Measurements from ENCODE around the gene BSN.

DNA sequence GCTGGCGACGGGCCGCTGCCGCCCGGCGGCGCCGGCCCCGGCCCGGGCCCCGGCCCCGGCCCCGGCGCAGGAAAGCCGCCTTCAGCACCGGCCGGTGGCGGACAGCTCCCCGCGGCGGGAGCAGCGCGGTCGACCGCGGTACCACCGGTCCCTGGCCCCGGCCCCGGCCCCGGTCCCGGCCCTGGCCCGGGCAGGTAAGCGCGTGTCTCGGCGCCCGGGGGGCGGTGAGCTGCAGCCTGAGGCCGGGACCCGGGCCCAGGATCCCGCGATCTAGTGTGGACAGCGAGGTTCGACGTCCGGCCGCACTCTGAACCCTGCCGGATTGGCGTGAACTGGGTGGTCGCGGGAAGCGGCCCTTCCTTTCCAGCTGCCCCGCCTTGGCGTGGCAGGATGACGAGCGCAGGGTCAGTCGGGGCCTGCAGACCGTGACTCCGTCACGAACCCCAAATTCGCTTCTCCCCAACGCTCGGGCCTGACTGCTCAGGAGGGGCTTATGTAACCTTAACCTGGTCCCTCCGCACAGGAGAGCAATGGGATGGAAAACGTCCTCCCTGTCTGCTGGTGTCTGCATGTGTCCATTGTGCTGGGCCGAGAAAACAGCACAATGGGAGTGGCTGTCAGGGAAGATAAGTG is 472 bp downstream of the BSN start:
- TF ChIP-seq, protein P1, sequence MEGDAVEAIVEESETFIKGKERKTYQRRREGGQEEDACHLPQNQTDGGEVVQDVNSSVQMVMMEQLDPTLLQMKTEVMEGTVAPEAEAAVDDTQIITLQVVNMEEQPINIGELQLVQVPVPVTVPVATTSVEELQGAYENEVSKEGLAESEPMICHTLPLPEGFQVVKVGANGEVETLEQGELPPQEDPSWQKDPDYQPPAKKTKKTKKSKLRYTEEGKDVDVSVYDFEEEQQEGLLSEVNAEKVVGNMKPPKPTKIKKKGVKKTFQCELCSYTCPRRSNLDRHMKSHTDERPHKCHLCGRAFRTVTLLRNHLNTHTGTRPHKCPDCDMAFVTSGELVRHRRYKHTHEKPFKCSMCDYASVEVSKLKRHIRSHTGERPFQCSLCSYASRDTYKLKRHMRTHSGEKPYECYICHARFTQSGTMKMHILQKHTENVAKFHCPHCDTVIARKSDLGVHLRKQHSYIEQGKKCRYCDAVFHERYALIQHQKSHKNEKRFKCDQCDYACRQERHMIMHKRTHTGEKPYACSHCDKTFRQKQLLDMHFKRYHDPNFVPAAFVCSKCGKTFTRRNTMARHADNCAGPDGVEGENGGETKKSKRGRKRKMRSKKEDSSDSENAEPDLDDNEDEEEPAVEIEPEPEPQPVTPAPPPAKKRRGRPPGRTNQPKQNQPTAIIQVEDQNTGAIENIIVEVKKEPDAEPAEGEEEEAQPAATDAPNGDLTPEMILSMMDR (IDR thresholded peaks at IDR 0.05; ENCODE audit: low read depth, low read length), result no peak
- TF ChIP-seq, protein P2, sequence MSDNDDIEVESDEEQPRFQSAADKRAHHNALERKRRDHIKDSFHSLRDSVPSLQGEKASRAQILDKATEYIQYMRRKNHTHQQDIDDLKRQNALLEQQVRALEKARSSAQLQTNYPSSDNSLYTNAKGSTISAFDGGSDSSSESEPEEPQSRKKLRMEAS (IDR thresholded peaks at IDR 0.05; ENCODE audit: low read depth, low read length), result no peak
- no peak for TF ChIP-seq POLR2A (IDR thresholded peaks at IDR 0.05; ENCODE audit: extremely low read depth, insufficient read length)

All from NB4 (cell line).